ENCODE results near the gene MARVELD1. TPM values are rescaled to one million over a fixed set of nuclear protein-coding genes. Genes with fewer than 3 reads are reported as not detected.

The MARVELD1 gene
- total and polyA plus RNA-seq, 2 experiments from 2014 or later: 29.4 to 64.8 TPM

DNA sequence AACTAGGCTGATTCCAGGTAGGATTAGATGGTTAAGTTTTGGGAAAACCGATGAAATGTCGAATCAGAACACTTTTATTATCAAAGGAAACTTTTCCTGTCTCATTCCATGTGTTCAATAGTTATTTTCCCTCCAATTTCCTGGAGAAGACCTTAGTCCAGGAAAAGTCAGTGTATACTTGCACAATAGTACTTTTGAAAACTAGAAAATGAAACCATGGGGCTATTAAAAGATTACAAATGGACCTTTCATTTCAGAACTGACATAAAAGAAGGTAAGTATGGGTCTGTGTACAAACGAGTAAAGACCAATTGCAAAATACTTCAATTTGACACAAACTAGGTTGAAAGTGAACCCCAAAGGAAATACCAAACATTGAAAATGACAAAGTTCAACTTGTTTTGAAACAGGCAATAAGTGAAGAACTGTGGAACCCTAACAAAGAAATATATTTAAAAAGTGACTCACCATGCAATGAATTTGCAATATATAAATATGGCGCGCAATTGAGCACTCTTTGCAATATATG, 28.6 kb upstream of the MARVELD1 start:
- Histone ChIP-seq H2AFZ (no peak overlapping the region), H3K27ac (peak overlapping the region; percentile 99), H3F3A (ENCODE audit: insufficient read depth) (peaks cover 66% of the 10 kb centered on the region), H3K27me3 (replicated peaks; ENCODE audit: insufficient read depth) (no peaks in the 10 kb centered on the region), H4K20me1 (ENCODE audit: insufficient read depth) (no peaks in the 10 kb centered on the region), H3K36me3 (ENCODE audit: low read depth) (no peaks in the 10 kb centered on the region), H3K4me3 (peak overlapping the region; percentile 91), H3K4me2 (ENCODE audit: unreplicated experiment) (peak overlapping the region; percentile 96), H3K4me1 (ENCODE audit: insufficient read depth) (peaks cover 54% of the 10 kb centered on the region), H3K9ac (peak overlapping the region; percentile 94), H3K9me3 (ENCODE audit: low read depth) (no peaks in the 10 kb centered on the region), H3K79me2 (ENCODE audit: insufficient read depth) (peaks cover 68% of the 10 kb centered on the region), H3K9me2 (ENCODE audit: insufficient read depth) (no peaks in the 10 kb centered on the region)
- DNase-seq: peak; percentile 53
- WGBS, 2 experiments (ENCODE audit: low coverage in 1 of 2, low lambda C conversion rate in 2 of 2, missing lambda C conversion rate in 2 of 2): 52 to 58% methylated on average over 5 of the region's 5 CpGs
- in situ Hi-C loops (cut with MboI): no loop called here
- TF ChIP-seq EZH2 (IDR thresholded peaks at IDR 0.05; ENCODE audit: insufficient read depth, poor library complexity, severe bottlenecking) (no peak), EZH2phosphoT487 (IDR thresholded peaks at IDR 0.05; ENCODE audit: insufficient read depth, low read depth) (no peak)

- Histone ChIP-seq H4K20me1 (ENCODE audit: insufficient read depth) (no peaks in the 10 kb centered on the region), H3K27ac (peak overlapping the region; percentile 99), H3F3A (ENCODE audit: insufficient read depth) (peaks cover 67% of the 10 kb centered on the region), H3K79me2 (ENCODE audit: insufficient read depth) (peaks cover 62% of the 10 kb centered on the region), H3K27me3 (replicated peaks; ENCODE audit: insufficient read depth) (no peaks in the 10 kb centered on the region), H3K9me2 (ENCODE audit: insufficient read depth) (no peaks in the 10 kb centered on the region), H3K9me3 (ENCODE audit: low read depth) (no peaks in the 10 kb centered on the region), H3K4me2 (ENCODE audit: unreplicated experiment) (peak overlapping the region; percentile 96), H2AFZ (no peak overlapping the region), H3K4me1 (ENCODE audit: insufficient read depth) (peaks cover 59% of the 10 kb centered on the region), H3K36me3 (ENCODE audit: low read depth) (no peaks in the 10 kb centered on the region), H3K9ac (peak overlapping the region; percentile 94), H3K4me3 (peak overlapping the region; percentile 91)
- TF ChIP-seq EZH2 (IDR thresholded peaks at IDR 0.05; ENCODE audit: insufficient read depth, poor library complexity, severe bottlenecking) (no peak), EZH2phosphoT487 (IDR thresholded peaks at IDR 0.05; ENCODE audit: insufficient read depth, low read depth) (no peak)
- WGBS, 2 experiments (ENCODE audit: low coverage in 1 of 2, low lambda C conversion rate in 2 of 2, missing lambda C conversion rate in 2 of 2): 19 to 28% methylated on average over 2 of the region's 2 CpGs
- in situ Hi-C loops (cut with MboI): no loop called here
- DNase-seq: peak; percentile 63
These were observed 28.1 kb upstream of the MARVELD1 start for GRCh38 chr10:97685395-97685958.

DNA sequence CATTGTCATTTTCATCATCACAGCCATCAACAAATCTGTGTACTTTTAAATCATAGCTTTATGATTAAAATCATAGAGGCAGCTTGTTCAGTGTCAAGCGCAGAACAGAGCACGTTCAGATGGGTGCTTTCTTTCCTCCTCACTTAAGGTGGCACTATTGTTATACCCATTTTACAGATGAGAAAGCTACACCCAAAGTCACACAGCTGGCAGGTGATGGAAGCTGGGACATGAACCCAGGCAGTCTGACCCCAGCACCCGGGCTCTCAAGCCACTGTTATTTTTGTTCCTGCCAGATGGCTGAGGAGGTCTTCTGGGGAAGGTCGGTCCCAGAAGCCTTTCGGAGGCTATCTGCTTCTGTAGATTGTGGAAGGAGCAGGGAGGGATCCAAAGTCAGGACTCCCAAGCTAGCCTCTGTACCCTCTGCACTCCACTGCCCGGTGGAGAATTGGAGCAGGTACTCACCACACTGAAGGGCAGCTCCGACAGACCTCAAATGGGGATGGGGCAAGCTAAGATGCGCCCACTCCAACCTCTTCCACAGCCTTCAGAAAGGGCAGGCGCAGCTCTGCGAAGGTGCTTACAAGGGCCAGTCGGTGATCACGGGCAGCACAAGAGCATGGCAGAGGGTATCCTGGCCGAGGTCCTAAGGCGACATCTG, 27.1 kb upstream of the MARVELD1 start:
- Histone ChIP-seq H2AFZ (peak overlapping the region; percentile 50), H3K4me1 (ENCODE audit: insufficient read depth) (peaks cover 61% of the 10 kb centered on the region), H3K9me2 (ENCODE audit: insufficient read depth) (no peaks in the 10 kb centered on the region), H3K4me2 (ENCODE audit: unreplicated experiment) (peak overlapping the region; percentile 96), H3K27ac (peak overlapping the region; percentile 99), H3K9me3 (ENCODE audit: low read depth) (no peaks in the 10 kb centered on the region), H4K20me1 (ENCODE audit: insufficient read depth) (no peaks in the 10 kb centered on the region), H3K4me3 (peak overlapping the region; percentile 91), H3K79me2 (ENCODE audit: insufficient read depth) (peaks cover 53% of the 10 kb centered on the region), H3K36me3 (ENCODE audit: low read depth) (no peaks in the 10 kb centered on the region), H3F3A (ENCODE audit: insufficient read depth) (peaks cover 68% of the 10 kb centered on the region), H3K9ac (peak overlapping the region; percentile 94), H3K27me3 (replicated peaks; ENCODE audit: insufficient read depth) (no peaks in the 10 kb centered on the region)
- TF ChIP-seq EZH2phosphoT487 (IDR thresholded peaks at IDR 0.05; ENCODE audit: insufficient read depth, low read depth): no peak
- no peak for TF ChIP-seq EZH2 (IDR thresholded peaks at IDR 0.05; ENCODE audit: insufficient read depth, poor library complexity, severe bottlenecking)
- in situ Hi-C loops (cut with MboI): no loop called here
- DNase-seq: peak; percentile 23
- WGBS, 2 experiments (ENCODE audit: low coverage in 1 of 2, low lambda C conversion rate in 2 of 2, missing lambda C conversion rate in 2 of 2): 2 to 9% methylated on average over 13 of the region's 14 CpGs

- WGBS, 2 experiments (ENCODE audit: low coverage in 1 of 2, low lambda C conversion rate in 2 of 2, missing lambda C conversion rate in 2 of 2): 1% methylated on average over 59 to 71 of the region's 78 CpGs
- Histone ChIP-seq H3K4me3 (peak within 1 kb of the TSS; percentile 91), H3K79me2 (ENCODE audit: insufficient read depth) (peaks cover 47% of the 10 kb centered on the region), H3K4me2 (ENCODE audit: unreplicated experiment) (peak within 1 kb of the TSS; percentile 96), H2AFZ (peak within 1 kb of the TSS; percentile 64), H3K27ac (peak within 1 kb of the TSS; percentile 99), H3F3A (ENCODE audit: insufficient read depth) (peaks cover 68% of the 10 kb centered on the region), H3K27me3 (replicated peaks; ENCODE audit: insufficient read depth) (no peaks in the 10 kb centered on the region), H3K9me2 (ENCODE audit: insufficient read depth) (no peaks in the 10 kb centered on the region), H4K20me1 (ENCODE audit: insufficient read depth) (no peaks in the 10 kb centered on the region), H3K36me3 (ENCODE audit: low read depth) (no peaks in the 10 kb centered on the region), H3K4me1 (ENCODE audit: insufficient read depth) (peaks cover 59% of the 10 kb centered on the region), H3K9me3 (ENCODE audit: low read depth) (no peaks in the 10 kb centered on the region), H3K9ac (peak within 1 kb of the TSS; percentile 94)
- in situ Hi-C loops (cut with MboI): no loop called here
- TF ChIP-seq EZH2phosphoT487 (IDR thresholded peaks at IDR 0.05; ENCODE audit: insufficient read depth, low read depth): no peak
- no peak for TF ChIP-seq EZH2 (IDR thresholded peaks at IDR 0.05; ENCODE audit: insufficient read depth, poor library complexity, severe bottlenecking)
- DNase-seq: peak; percentile 97
These were observed 26.4 kb upstream of the MARVELD1 start, which contains the start of gene AVPI1 for GRCh38 chr10:97686962-97687784. Gene AVPI1, minus strand, starts transcription at chr10:97687241. Its CDS starts 7,336 bp downstream, at chr10:97679905.
